GM12892 (cell line): ENCODE results near the gene RBMXL2.

Source experiments
- POLR2A ChIP-seq: IDR thresholded peaks from 2 replicates; pipeline ENCODE4 v1.6.1; 2011; ENCODE audit warnings: low read depth, low read length, control low read depth
- POLR2AphosphoS5 ChIP-seq: IDR thresholded peaks from 2 replicates; pipeline ENCODE4 v1.6.1; 2011; ENCODE audit warnings: low read depth, low read length, control low read depth

GRCh38 chr11:7115780-7116179, 27.0 kb downstream of the RBMXL2 start:
- no peak for TF ChIP-seq POLR2A
- TF ChIP-seq POLR2AphosphoS5, result no peak
